Occipital lobe (tissue), 2 donors: ENCODE data around the gene TMBIM1. TPM values are rescaled to one million over a fixed set of nuclear protein-coding genes. Genes with fewer than 3 reads are reported as not detected.

Experiments
- DNase-seq: peaks from one replicate; lab custom pipeline; 2025; lab: John Stamatoyannopoulos, UW
- total RNA-seq: library from RNA; depleted of rRNA; stranded (reverse); fragments of >200 nt; gene quantifications from one replicate; pipeline ENCODE4 v1.2.3, GENCODE V29; 2014

The TMBIM1 gene
- total RNA-seq, 1 donor from 2014 or later, result 16.2 TPM

DNA sequence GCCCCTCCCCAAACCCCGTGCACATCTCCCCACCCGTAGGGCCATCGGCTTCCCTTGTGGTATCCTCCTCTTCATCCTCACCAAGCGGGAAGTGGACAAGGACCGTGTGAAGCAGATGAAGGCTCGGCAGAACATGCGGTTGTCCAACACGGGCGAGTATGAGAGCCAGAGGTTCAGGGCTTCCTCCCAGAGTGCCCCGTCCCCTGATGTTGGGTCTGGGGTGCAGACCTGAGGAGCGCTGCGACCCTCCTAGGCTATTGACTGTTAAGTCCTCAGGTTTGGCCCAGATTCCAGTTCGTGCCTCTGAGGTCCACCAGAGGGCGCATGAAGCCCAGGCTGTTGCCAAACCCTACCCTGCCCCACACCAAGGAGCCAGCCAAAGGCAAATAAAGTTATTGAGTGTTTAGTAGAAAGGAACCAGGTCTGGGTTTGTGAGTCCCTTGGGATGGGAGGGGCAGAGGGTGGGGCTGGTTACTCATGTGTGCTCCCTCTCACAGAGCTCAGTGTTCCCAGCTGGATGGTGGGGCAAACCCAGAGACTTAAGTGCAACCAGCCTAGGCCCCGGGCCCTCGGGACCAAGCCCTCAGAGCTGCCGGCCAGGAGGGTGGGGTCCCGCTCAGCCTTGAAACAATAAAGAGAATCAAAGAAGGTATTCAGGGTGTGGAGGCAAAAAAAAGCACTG lies 19.6 kb downstream of the TMBIM1 start:
- peak; percentile 64 for DNase-seq

DNA sequence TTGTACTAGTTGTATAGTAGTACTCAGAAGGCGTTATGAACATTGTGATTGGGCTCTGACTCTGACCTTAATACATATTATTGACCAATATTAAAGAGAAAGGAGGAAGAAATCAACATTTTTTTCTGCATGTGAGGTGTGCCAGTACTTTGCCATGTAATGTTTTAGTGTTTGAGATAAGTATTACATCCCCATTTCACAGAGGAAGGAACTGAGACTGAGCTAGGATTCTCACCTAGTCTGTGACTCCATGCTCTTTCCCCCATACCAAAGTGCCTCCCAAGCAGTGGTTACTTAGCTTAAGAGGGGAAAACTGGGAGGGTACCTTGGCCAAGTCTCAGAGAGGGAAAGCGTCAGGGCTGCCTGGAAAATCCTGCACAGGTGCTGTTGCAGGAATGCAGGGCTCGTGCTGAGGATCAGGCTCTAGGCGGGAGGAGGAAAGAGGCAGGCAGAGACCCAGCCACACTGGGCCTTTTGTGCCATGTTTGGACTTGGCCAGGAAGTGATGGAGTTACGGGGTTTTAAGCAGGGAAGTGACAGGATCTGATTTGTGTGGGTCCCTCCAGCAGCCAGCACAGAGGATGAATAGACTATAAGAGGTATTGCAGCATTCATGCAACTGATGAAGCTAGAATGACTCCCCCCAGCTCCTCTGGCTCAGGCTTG lies 20.3 kb downstream of the TMBIM1 start:
- no peak for DNase-seq

DNA sequence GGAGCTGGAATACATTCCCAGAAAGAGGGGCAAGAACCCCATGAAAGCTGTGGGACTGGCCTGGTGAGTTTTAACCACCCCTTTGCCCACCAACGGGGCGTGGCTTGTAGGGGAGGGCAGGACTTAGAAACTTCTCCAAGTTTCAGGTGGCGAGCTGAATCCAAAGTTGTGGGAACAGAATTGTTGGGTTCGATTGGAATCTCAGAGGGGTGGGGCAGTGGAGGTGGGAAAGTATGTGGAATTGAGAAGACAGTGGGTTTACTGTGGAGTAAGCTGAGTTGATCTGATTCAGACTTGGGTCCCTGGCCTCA lies 20.9 kb downstream of the TMBIM1 start:
- DNase-seq, result no peak

DNA sequence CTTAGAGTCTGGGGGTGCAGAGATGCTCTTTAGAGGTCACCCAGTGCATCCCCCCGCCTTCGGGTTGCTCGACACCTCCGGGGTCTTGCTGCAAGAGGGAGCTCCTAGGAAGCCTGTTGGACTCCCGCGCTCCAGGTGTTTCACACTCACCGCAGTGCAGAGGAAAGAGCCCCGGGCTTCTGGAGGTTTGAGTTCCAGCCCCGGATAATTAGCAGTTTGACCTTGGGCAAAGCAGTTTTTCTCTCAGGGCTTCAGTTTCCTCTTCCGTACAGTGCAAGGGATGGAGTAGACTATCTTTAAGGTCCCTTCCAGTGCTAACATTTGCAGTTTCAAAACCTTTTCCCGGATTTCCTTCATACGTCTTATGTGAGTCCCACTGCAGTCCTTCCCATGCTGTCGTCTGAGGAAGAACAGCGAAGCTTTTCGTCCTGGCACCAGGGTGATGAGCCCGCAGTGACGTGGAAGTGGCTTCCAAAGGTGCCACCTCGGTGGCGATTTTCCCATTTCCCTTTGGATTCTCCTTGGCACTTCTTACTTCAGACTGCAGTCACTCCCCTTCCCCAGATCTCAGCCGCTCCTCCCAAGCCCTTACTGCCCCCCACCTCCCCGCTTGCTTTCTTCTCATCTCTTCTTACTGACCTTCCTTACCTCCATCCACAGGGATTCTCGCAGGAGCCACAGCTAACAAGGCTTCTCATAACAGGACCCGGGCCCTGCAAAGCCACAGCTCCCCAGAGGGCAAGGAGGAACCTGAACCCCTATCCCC lies 21.4 kb downstream of the TMBIM1 start:
- DNase-seq, result no peak

DNA sequence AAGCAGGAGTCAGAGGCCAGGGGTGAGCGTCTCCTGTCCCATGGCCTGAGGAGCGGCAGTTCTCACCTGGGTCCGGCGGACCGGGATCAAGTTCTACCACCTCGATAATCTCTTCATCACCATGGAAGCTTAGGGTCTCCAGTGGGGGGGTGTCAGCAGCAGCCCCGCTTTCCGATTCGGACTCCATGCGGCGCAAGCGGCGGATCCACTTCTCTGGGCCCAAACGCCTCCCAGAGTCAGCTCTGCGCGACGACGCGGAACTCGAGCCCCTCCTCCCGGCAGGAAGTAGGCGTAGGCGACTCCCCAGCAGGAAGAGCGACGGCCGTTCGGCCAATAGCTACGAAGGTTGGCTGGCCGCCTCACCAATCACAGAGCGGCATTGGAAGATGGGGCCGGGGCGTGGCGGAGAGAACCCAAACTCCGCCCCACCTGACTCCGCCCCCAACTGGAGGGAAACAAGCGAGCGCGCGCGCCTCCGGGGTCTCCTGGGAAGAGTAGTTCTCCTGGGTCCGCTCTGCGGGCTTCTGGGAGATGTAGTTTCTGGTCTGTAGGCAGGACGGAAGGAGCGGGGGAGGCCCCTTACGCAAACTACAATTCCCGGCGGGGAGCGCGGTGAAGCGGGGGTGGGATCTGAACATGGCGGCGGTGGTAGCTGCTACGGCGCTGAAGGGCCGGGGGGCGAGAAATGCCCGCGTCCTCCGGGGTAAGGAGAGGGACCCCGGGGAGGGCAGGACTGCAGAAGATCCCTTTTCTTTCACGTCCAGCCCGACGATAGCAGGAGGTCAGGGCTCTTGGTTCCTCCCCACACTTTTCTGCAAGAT lies 22.2 kb downstream of the TMBIM1 start, which contains the start of the genes AAMP and PNKD:
Gene AAMP, minus strand, starts transcription at position 238 of the 821 bp plus-strand sequence. Its CDS starts 51 bp downstream, at position 187.
Gene PNKD, plus strand, starts transcription at position 620 of the 821 bp plus-strand sequence. Its CDS starts 17 bp downstream, at position 637.
- DNase-seq, result peak; percentile 100

DNA sequence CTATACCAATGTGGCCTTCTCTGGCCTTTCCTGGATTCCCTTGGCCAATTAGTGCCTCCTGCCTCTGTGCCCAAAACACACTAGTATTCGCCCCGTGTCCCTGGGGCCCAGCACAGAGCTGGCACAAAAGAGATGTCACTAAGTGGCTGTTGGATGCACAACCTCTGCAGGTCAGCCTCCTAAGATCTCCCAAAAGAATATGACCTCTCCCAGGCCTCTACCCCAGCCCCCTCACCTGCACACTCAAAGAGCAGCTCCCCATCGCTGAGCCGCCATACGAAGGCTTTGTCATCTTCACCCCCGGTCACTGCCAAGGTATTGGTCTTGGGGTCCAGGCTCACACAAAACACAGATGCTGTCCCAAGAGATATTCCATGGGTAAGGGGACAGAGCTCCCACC lies 25.0 kb downstream of the TMBIM1 start:
- DNase-seq, result no peak

DNA sequence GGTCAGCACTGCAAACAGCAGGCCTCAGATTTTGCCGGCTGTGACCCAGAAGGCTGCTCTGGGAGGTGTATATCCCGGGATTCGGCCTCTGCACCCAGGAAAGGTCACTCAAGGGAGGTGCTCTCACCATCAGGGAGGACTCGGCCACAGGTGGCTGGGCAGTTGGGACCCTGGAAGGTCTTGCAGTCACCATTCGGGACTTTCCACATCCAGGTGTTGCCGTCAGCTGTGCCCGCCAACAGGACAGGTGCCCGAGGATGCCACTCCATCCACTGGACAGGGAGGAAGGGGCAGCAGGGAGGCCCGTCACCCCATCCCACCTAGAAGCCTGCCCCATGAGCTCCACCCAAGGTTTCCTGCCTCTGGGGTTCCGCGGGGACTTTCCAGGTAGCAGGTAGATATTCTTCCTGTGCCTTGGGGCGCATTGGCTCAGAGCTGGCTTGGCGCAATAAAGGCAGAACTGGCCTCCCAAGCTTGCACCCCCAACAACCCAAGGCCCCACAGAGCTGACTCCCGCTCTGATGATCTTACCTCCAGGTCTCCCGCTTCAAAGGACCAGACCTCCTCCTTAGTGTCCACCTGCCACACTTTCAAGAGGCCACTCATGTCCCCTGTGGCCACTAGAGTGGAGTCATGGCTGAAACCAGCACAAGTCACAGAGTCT lies 25.9 kb downstream of the TMBIM1 start:
- no peak for DNase-seq

DNA sequence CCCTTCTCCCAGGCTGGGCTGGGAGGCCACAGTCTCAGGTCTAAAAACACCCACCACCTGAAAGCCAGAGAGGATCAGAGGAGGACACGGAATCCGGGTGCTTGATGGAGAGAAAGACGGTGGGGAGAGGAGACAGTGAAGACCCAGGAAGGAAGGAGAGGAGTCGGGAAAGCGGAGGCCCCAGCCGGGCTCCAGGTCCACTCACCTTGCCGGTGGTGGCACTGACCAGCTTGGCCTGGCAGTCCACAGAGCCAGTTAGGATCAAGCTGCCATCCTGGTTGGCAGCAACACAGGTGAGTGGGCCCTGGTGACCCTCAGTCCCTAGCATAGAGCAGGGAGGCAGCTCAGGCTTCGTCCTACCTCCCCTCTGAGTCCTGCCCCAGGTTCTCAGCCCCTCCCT lies 26.7 kb downstream of the TMBIM1 start:
- DNase-seq, result no peak

DNA sequence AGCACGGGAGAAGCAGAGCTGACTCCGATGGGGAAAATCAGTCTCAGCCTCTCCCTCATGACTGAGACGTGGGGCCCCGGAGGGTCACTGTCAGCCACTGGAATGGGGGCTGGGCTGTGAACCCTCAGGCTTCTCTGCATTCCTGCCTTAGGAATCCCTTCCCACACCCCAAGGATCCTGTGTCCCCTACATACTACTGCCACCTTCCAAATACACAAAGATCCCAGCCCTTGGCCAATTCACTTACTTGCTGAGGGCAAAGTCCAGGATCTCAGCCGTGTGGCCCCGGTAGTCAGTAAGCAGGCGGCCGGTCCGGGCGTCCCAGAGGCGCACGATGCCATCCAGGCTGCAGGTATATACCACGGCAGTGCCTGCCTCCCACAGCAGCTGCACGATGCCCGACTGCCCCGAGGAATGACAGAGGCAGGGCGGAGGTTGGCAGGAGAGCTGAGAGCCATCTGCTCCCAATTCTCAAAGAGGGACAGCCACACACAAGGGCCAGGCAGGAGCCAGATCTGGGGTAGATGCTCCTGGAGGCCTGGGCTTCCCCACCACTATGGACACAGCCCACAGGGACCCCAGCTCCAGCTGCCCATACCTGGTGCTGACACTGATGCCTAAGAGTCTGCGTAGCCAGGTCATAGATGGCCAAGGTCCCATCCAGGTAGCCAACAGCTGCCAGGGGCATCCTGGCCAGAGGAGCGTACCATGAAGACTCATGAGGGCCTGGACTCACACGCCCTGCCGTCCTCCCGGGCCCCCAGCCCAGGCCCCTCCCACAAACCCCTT lies 27.3 kb downstream of the TMBIM1 start:
- DNase-seq, result no peak

DNA sequence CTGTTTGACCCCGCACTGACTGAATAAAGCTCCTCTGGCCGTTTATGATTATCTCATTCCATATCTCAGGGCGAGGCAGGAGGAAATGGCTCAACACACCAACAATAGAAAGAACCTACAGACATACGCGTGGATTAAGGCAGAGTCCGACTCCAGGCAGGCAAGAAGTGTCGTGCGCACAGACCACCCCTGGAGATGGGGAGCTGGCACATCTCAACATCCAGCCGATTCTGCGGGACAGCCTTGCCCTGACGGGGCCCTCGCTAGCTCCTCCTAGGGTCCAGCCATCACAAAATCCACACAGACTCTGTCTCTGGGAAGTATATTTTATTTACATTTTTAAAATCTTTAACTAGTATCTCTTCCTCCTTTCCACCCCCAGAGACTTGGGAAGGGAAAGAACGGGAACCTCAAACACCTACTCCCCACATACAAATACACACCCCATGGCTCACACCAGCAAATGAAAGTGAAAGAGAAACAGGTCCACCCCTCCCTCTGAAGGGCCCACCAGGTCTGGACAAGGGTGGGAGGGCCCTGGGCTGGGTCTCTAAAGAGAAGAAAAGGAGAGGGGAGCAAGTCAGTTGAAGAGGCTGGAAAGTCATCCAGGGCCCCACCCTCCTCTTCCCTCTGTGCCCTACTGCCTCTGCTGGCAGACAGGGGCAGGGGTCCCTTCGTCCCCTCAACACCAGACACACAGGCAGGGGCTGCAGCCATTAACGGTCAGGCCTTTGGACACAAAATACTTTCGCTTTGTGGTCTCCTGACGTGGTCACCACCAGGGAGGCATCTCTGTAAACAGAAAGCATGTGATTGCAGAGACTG lies 28.3 kb downstream of the TMBIM1 start:
- no peak for DNase-seq

DNA sequence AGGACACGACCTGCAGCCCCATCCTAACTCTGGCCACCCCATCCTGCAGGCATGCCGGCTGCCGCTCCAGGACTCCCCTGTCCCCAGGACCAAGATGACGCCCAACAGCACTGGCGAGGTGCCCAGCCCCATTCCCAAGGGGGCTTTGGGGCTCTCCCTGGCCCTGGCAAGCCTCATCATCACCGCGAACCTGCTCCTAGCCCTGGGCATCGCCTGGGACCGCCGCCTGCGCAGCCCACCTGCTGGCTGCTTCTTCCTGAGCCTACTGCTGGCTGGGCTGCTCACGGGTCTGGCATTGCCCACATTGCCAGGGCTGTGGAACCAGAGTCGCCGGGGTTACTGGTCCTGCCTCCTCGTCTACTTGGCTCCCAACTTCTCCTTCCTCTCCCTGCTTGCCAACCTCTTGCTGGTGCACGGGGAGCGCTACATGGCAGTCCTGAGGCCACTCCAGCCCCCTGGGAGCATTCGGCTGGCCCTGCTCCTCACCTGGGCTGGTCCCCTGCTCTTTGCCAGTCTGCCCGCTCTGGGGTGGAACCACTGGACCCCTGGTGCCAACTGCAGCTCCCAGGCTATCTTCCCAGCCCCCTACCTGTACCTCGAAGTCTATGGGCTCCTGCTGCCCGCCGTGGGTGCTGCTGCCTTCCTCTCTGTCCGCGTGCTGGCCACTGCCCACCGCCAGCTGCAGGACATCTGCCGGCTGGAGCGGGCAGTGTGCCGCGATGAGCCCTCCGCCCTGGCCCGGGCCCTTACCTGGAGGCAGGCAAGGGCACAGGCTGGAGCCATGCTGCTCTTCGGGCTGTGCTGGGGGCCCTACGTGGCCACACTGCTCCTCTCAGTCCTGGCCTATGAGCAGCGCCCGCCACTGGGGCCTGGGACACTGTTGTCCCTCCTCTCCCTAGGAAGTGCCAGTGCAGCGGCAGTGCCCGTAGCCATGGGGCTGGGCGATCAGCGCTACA lies 29.4 kb downstream of the TMBIM1 start:
- DNase-seq, result no peak

DNA sequence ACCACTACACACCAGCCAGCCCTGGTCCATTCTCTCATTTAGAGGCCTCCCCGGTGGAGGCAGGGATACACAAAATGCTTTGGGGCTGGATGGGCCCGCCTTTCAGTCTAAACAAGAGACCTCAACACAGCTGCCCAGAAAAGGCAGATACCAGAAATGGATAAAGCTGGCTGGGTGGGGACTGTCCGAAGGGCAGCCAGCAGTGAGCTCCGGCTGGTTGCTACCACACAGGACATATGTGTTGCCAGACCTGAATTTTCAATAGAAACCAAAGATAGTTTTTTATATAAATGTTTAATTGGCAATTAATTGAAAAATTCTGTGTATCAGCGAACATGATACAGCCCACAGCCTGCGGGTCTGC lies 30.1 kb downstream of the TMBIM1 start:
- no peak for DNase-seq

DNA sequence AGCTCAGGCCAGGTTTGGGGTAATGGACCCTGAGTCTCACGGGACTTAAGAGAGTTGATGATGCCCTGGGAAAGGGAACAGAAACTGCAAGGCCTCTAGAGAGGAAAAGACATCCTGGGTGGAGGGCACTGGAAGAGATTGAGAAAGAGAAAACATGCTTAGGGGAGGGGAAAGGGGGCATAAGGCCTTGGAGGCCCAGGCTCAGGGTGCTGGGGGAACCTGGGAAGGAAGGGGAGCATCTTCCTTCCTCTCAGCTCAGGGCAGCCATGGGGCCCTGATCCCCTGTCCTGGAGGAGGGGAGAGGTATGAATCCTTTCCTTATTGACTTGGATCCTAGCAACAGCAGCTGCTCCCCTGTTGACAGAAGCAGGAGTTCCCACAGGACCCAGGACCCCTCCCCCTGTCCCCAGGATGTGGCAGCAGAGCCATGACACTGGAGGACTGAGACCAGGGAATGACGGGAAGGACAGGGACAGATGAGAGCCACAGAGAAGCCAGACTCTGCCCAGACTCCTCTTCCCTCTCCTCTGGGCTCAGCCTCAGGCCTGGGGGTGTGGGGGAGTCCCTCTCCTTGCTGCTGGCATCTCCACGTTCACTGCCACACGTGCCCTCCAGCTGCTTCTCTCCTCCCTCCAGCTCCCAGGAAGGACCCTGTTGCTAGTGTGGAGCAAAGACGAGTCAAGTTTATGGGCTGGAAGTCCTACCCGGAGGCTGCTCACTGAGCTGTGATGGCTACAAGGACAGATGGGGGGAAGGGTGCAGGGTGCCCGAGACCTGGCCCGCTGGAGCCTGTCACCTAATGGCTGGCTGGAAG lies 30.7 kb downstream of the TMBIM1 start:
- no peak for DNase-seq

DNA sequence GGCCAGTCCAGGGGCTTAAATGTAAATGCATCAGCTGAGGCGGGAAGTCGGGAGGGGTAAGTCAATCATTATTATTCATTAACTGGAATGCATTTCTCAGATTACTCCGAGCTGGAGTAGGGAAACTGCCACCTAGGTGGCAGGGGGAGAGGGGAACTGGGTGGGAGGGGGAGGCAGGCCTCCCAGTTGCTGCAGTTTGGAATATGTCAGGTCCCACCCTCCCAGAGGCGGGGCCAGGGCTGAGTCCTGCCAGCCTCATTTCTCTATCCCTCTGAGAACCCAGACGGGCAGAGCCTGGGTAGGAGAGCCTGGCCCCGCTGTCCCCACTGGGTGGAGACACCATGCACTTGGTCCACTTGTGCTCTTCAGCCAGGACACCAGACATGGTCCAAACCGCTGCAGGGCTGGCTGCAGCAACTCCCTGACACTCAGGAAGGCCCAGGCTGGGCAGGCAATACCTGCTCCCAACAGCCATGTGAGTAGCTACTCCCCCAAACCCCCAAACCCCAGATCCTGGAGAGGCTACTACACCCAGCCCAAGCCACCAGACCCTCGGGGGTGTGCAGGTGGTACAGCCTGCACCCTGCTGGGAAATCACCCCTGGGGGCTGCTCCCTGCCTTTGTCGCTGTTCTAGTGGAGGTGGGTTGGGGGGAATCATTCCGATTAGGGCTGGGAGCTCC lies 31.4 kb downstream of the TMBIM1 start, which contains the start of gene GPBAR1:
Gene GPBAR1, plus strand, starts transcription at position 274 of the 681 bp plus-strand sequence. CDS start 1,710 bp downstream, outside the sequence.
- no peak for DNase-seq

DNA sequence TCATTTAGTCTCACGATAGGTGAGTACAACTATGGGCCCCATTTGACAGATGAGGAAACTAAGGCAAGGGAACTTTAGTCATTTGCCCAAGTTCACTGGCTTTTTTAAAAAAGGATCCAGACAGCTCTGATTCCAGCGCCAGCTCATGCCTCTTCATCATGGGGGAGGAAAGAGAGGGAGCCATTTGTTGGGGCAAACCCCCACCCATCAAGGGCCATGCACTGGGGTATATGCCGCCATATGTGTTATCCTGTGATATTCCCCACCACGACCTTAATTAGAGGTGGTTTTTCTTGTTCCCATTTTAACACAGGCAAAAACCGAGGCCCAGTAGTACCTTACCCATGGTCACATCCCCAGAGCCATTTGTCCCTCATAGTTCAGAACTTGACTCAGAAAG lies 32.1 kb downstream of the TMBIM1 start:
- DNase-seq, result no peak

DNA sequence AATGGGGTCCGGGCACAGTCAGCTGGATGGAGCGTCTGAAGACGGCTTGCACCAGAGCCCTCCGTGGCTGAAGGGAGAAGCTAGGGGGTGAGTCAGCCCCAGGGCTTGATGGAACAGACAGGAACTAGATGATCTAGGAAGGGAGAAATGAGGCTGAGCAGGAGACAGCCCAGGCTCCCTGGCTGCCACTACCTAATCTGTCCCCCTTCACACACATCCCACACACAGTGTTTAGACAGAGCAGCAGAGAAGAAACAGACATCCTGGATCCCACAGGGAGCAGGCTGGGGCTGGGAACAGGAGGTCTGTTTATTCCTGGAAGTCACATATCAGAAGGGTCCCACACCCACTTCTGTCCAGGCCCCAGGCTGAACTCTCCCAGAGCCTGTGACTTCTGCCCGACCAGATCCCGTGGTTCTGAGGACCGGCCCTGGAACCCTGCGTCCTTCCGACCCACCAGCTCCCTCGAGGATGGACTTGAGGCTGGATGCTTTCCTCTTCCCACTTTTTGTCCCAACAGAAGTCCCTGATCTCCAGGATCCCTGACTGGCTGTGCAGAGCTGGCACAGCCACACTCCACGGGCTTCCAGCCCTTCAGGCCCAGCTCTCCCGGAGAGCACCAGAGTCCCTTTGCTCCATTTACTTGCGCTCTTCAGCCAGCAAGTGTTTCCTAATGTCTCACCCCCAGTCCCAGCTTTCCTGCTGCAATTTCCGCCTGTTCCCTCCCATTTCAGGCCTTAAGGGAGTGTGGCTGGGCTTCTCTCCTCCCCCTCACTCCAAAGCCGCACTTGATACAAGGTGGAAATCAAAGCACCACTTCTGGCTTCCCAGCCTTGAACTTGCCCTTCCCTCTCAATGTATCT lies 33.0 kb downstream of the TMBIM1 start:
- peak; percentile 25 for DNase-seq
